ENCODE data around the gene ZBED1. TPM values are rescaled to one million over a fixed set of nuclear protein-coding genes. Genes with fewer than 3 reads are reported as not detected.

The ZBED1 gene
- 10 to 100 TPM; 15.6 to 39.2 (median 22.1) TPM for total RNA-seq

DNA sequence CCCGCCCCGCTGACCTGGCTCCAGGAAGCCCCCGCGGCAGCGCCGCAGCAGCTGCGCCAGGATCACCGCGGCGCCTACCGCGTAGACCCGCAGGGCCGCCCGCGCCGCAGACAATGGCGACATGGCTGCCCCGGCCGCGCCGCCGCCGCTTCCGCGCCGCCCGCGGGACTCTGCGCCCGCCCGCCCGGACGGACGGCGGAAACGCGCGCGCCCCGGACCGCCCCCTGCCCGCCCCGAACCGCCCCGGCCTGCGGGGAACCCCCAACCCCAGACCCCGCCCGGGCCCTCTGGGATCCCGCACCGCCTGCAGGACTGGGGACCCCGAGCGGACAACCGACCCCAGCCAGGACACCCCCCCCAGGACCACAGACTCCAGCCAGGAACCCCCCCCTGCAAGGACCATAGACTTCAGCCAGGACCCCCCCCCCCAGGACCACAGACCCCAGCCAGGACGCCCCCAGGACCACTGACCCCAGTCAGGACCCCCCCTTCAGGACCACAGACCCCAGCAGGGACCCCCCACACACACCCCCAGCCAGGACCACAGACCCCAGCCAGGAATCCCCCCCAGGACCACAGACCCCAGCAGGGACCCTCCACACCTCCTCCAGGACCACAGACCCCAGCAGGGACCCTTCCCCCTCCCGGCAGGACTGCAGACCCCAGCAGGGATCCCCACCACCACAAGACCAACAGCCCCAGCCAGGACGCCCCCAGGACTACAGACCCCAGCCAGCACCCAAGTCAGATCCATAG is at the start of gene ZBED1, which contains the start of gene DHRSX:
Gene ZBED1 (minus strand): TSS at position 174 of the 756 bp plus-strand sequence. CDS start 10,257 bp downstream, outside the sequence.
Gene DHRSX (minus strand): TSS at position 174 of the 756 bp plus-strand sequence. CDS start 51 bp downstream, at position 123.
- intact Hi-C loops (cut with DNase I; ENCODE audit: low total_unique reads), result no loop called here
- no peaks in the 10 kb centered on the region for H3K36me3 ChIP-seq
- H3K9me3 ChIP-seq, result no peaks in the 10 kb centered on the region
- no peaks in the 10 kb centered on the region for H3K4me1 ChIP-seq
- peak within 1 kb of the TSS; percentile 45 to 77 for H3K4me3 ChIP-seq
- TF ChIP-seq CTCF (IDR thresholded peaks at IDR 0.05) (no peak), POLR2A (IDR thresholded peaks at IDR 0.05) (peak in 1 of 2 donors; percentile 41)
- DNase-seq, result no peak
- H3K27ac ChIP-seq, result peak within 1 kb of the TSS; percentile 84 to 89
- no peaks in the 10 kb centered on the region for H3K27me3 ChIP-seq

DNA sequence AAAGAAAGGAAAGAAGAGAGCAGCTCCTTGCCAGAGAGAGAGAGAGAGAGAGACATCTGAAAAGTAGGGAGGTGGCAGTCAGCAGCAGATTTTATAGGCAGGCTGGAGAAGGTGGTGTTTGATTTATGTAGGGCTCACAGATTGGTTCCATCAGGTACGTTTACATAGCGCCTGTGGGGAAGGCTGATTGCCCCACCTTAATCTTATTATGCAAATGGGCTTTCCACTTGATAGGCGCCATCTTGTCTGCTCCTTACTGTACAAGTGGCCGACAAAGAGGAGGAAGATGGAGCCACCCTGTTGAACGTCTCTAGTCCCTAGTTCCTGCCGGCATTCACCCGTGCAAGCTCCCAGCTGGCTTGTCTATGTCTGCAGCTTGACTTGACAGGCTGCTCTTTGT is 49.1 kb upstream of the ZBED1 start:
- H3K27me3 ChIP-seq, result no peaks in the 10 kb centered on the region
- no peak overlapping the region for H3K27ac ChIP-seq
- H3K4me1 ChIP-seq, result no peaks in the 10 kb centered on the region
- no peaks in the 10 kb centered on the region for H3K9me3 ChIP-seq
- no peaks in the 10 kb centered on the region for H3K36me3 ChIP-seq
- no peak for TF ChIP-seq CTCF (IDR thresholded peaks at IDR 0.05)
- no peak for TF ChIP-seq POLR2A (IDR thresholded peaks at IDR 0.05)
- no peak overlapping the region for H3K4me3 ChIP-seq
- intact Hi-C loops (cut with DNase I; ENCODE audit: low total_unique reads), result no loop called here
- no peak for DNase-seq

DNA sequence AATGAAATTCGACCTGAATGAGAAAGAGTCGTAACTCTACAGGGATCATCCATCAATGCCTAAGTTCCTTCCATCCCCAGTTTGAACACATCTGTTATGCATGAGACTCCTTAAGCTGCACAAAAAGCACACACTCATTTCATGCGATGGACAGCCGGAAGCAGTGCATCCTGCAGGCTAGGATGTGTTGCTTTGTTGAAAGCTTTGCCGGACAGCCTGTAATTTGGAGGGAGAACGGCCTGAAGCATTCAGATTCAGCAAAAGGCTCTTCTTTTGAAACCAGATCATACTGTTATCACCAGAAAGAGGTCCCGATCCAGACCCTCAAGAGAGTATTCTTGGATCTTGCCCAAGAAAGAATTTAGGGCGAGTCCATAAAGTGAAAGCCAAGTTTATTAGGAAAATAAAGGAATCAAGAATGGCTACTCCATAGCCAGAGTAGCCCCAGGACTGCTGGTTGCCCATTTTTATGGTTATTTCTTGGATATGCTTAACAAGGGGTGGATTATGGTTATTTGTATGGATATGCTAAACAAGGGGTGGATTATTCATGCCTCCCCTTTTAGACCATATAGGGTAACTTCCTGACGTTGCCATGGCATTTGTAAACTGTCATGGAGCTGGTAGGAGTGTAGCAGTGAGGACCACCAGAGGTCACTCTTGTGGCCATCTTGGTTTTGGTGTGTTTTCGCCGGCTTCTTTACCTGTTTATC is 48.1 kb upstream of the ZBED1 start:
- intact Hi-C loops (cut with DNase I; ENCODE audit: low total_unique reads), result no loop called here
- TF ChIP-seq POLR2A (IDR thresholded peaks at IDR 0.05), result no peak
- TF ChIP-seq CTCF (IDR thresholded peaks at IDR 0.05), result no peak
- Histone ChIP-seq H3K36me3 (no peaks in the 10 kb centered on the region), H3K4me3 (no peak overlapping the region), H3K9me3 (no peaks in the 10 kb centered on the region), H3K27me3 (no peaks in the 10 kb centered on the region), H3K27ac (no peak overlapping the region), H3K4me1 (no peaks in the 10 kb centered on the region)
- no peak for DNase-seq

DNA sequence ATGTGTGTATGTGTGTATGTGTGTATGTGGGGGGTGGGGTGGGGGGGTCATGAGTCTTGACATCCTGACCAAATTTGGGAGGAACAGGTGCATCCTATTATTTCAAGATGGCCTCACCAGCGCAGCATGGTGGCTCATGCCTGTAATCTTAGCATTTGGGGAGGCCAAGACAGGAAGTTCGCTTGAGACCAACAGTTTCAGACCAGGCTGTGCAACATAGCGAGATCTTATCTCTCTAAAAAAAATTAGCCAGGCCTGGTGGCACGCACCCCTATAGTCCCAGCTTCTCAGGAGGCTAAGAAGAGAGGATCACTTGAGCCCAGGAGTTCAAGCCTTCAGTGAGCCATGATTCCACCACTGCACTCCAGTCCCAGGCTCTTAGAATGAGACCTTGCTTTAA is 47.0 kb upstream of the ZBED1 start:
- TF ChIP-seq POLR2A (IDR thresholded peaks at IDR 0.05) (no peak), CTCF (IDR thresholded peaks at IDR 0.05) (no peak)
- no peaks in the 10 kb centered on the region for H3K27me3 ChIP-seq
- no peak overlapping the region for H3K27ac ChIP-seq
- H3K4me3 ChIP-seq, result no peak overlapping the region
- no peaks in the 10 kb centered on the region for H3K9me3 ChIP-seq
- H3K36me3 ChIP-seq, result no peaks in the 10 kb centered on the region
- no peaks in the 10 kb centered on the region for H3K4me1 ChIP-seq
- intact Hi-C loops (cut with DNase I; ENCODE audit: low total_unique reads), result no loop called here
- DNase-seq, result no peak

DNA sequence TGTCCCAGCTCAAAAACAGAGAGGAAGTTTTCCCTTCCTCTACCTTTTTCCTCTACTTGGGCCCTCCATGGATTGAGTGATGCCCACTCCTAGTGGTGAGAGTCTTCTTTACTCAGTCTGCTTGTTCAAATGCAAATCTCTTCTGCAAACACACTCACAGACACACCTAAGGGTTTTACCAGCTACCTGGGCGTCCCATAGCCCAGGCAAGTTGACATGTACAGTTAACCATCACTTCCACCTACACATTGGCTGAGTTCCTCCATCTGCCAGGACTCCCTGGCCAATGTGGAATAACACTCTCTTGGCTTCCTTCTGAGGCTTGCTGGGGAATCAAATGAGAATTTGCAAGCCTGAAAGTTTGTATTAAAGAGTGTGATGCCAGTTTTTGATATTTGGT is 45.7 kb upstream of the ZBED1 start:
- H3K4me1 ChIP-seq, result no peaks in the 10 kb centered on the region
- H3K27ac ChIP-seq, result no peak overlapping the region
- H3K4me3 ChIP-seq, result no peak overlapping the region
- no peaks in the 10 kb centered on the region for H3K36me3 ChIP-seq
- intact Hi-C loops (cut with DNase I; ENCODE audit: low total_unique reads), result no loop called here
- no peaks in the 10 kb centered on the region for H3K27me3 ChIP-seq
- H3K9me3 ChIP-seq, result no peaks in the 10 kb centered on the region
- TF ChIP-seq POLR2A (IDR thresholded peaks at IDR 0.05) (no peak), CTCF (IDR thresholded peaks at IDR 0.05) (no peak)
- DNase-seq, result no peak
